Gastrocnemius medialis (tissue), 4 donors: ENCODE data around the gene TRIM14.

ENCODE experiments used
- POLR2A ChIP-seq, 2 donors: fragments of 450-650 bp; IDR thresholded peaks; one replicate each; pipeline ENCODE4 v1.6.1; 2017; ENCODE audit warnings: antibody characterized with exemption in 2 of 2, mild to moderate bottlenecking in 2 of 2, moderate library complexity in 2 of 2
- TF ChIP-seq, protein P1 (sequence below), 5 experiments: fragments of 450-650 bp in 3 of 5; fragments of 200-600 bp in 2 of 5; sonication (generic) in 2 of 5; IDR thresholded peaks in 4 of 5; conservative IDR thresholded peaks in 1 of 5; 1 replicate in 4 of 5; 2 replicates in 1 of 5; pipeline ENCODE4 v1.5.1; 2016 to 2019; ENCODE audit warnings: antibody characterized with exemption in 5 of 5, mild to moderate bottlenecking in 3 of 5, moderate library complexity in 3 of 5

DNA sequence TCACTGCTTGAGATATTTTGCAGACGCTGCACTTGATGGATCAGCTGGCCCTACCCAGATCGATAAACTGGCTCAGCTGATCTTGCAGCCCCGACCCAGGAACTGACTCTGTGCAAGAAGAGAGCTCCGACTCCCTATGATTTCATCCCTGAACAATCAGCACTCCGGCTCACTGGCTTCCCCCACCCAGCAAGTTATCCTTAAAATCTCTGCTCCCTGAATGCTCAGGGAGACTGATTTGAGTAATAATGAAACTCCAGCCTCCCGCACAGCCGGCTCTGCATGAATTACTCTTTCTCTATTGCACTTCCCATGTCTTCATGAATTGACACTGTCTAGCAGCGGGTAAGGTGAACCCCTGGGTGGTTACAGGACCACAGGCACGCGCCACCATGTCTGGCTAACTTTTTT, 79.4 kb downstream of the TRIM14 start:
- TF ChIP-seq, protein P1, sequence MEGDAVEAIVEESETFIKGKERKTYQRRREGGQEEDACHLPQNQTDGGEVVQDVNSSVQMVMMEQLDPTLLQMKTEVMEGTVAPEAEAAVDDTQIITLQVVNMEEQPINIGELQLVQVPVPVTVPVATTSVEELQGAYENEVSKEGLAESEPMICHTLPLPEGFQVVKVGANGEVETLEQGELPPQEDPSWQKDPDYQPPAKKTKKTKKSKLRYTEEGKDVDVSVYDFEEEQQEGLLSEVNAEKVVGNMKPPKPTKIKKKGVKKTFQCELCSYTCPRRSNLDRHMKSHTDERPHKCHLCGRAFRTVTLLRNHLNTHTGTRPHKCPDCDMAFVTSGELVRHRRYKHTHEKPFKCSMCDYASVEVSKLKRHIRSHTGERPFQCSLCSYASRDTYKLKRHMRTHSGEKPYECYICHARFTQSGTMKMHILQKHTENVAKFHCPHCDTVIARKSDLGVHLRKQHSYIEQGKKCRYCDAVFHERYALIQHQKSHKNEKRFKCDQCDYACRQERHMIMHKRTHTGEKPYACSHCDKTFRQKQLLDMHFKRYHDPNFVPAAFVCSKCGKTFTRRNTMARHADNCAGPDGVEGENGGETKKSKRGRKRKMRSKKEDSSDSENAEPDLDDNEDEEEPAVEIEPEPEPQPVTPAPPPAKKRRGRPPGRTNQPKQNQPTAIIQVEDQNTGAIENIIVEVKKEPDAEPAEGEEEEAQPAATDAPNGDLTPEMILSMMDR (IDR thresholded peaks at IDR 0.05 in 4 of 5, conservative IDR thresholded peaks at IDR 0.05 in 1 of 5): no peak
- TF ChIP-seq POLR2A (IDR thresholded peaks at IDR 0.05): no peak
